ENCODE data around the gene TANGO6.

The TANGO6 gene

DNA sequence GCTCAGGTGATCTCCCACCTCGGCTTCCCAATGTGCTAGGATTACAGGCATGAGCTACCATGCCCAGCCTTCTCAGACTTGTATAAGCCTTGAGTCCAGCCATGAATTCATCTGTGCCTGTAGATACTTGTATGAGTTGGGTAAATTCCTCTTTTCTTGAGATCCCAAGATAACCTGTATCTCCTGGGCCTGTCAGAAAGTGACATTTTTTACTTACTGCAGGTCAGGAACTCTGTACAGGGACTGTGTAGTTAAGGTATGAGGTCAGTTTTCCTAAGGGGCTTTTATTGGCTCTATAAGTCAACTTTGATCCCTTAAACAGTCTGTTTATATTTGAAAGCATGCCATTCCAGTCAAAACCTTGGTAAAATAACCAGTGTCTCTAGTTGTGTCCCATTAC lies 155.8 kb downstream of the TANGO6 start:
- Histone ChIP-seq H3K4me3 (ENCODE audit: control insufficient read depth in 1 of 7, extremely low read depth in 1 of 7, insufficient read depth in 4 of 7, low read depth in 2 of 7, low read length in 6 of 7) (no peak overlapping the region), H3K9me3 (ENCODE audit: control extremely low read depth in 1 of 5, control insufficient read depth in 4 of 5, insufficient read depth in 2 of 5, low read depth in 1 of 5, low read length in 4 of 5) (peaks cover 0 to 11% (median 2%) of the 10 kb centered on the region in 5 experiments), H3K27me3 (replicated peaks in 2 of 5; ENCODE audit: control insufficient read depth in 4 of 5, insufficient read depth in 5 of 5, low read length in 4 of 5) (no peaks in the 10 kb centered on the region), H3K36me3 (ENCODE audit: control insufficient read depth in 4 of 4, insufficient read depth in 4 of 4, low read length in 3 of 4) (no peaks in the 10 kb centered on the region), H3K4me1 (ENCODE audit: control extremely low read depth in 1 of 4, control insufficient read depth in 4 of 4, insufficient read depth in 4 of 4, low read length in 3 of 4) (no peaks in the 10 kb centered on the region), H3K27ac (ENCODE audit: insufficient read depth in 1 of 2, low read depth in 1 of 2, low read length in 2 of 2, poor library complexity in 1 of 2, severe bottlenecking in 2 of 2) (no peak overlapping the region)
- no peak for DNase-seq
- POLR2A ChIA-PET, result no interaction called here
- CTCF ChIA-PET, result no interaction called here
- 100% methylated on average over 1 of the region's 1 CpG for WGBS (ENCODE audit: insufficient coverage)

GRCh38 chr16:69003500-69003899 lies 160.2 kb downstream of the TANGO6 start:
- Histone ChIP-seq H3K36me3 (ENCODE audit: control insufficient read depth in 4 of 4, insufficient read depth in 4 of 4, low read length in 3 of 4) (no peaks in the 10 kb centered on the region), H3K4me3 (ENCODE audit: control insufficient read depth in 1 of 7, extremely low read depth in 1 of 7, insufficient read depth in 4 of 7, low read depth in 2 of 7, low read length in 6 of 7) (no peak overlapping the region), H3K27ac (ENCODE audit: insufficient read depth in 1 of 2, low read depth in 1 of 2, low read length in 2 of 2, poor library complexity in 1 of 2, severe bottlenecking in 2 of 2) (no peak overlapping the region), H3K4me1 (ENCODE audit: control extremely low read depth in 1 of 4, control insufficient read depth in 4 of 4, insufficient read depth in 4 of 4, low read length in 3 of 4) (no peaks in the 10 kb centered on the region), H3K27me3 (replicated peaks in 2 of 5; ENCODE audit: control insufficient read depth in 4 of 5, insufficient read depth in 5 of 5, low read length in 4 of 5) (no peaks in the 10 kb centered on the region), H3K9me3 (ENCODE audit: control extremely low read depth in 1 of 5, control insufficient read depth in 4 of 5, insufficient read depth in 2 of 5, low read depth in 1 of 5, low read length in 4 of 5) (peaks cover 0 to 11% (median 2%) of the 10 kb centered on the region in 5 experiments)
- POLR2A ChIA-PET, result interaction anchor here (1.0 kb wide), 1 partner anchor 29 kb away, joined by 8 read pairs; no protein-coding TSS in a partner anchor
- no CpG with 5 or more reads among the region's 1 CpG for WGBS (ENCODE audit: insufficient coverage)
- peak in 2 of 3 donors; percentile 3 to 9 for DNase-seq
- CTCF ChIA-PET, result no interaction called here

- Histone ChIP-seq H3K36me3 (ENCODE audit: control insufficient read depth in 4 of 4, insufficient read depth in 4 of 4, low read length in 3 of 4) (no peaks in the 10 kb centered on the region), H3K4me1 (ENCODE audit: control extremely low read depth in 1 of 4, control insufficient read depth in 4 of 4, insufficient read depth in 4 of 4, low read length in 3 of 4) (no peaks in the 10 kb centered on the region), H3K27me3 (replicated peaks in 2 of 5; ENCODE audit: control insufficient read depth in 4 of 5, insufficient read depth in 5 of 5, low read length in 4 of 5) (no peaks in the 10 kb centered on the region), H3K4me3 (ENCODE audit: control insufficient read depth in 1 of 7, extremely low read depth in 1 of 7, insufficient read depth in 4 of 7, low read depth in 2 of 7, low read length in 6 of 7) (no peak overlapping the region), H3K9me3 (ENCODE audit: control extremely low read depth in 1 of 5, control insufficient read depth in 4 of 5, insufficient read depth in 2 of 5, low read depth in 1 of 5, low read length in 4 of 5) (peaks cover 0 to 11% (median 2%) of the 10 kb centered on the region in 5 experiments), H3K27ac (ENCODE audit: insufficient read depth in 1 of 2, low read depth in 1 of 2, low read length in 2 of 2, poor library complexity in 1 of 2, severe bottlenecking in 2 of 2) (no peak overlapping the region)
- POLR2A ChIA-PET, result no interaction called here
- 93% methylated on average over 3 of the region's 5 CpGs for WGBS (ENCODE audit: insufficient coverage)
- DNase-seq, result no peak
- CTCF ChIA-PET, result no interaction called here
Measured at GRCh38 chr16:69005641-69006355, 162.5 kb downstream of the TANGO6 start.

DNA sequence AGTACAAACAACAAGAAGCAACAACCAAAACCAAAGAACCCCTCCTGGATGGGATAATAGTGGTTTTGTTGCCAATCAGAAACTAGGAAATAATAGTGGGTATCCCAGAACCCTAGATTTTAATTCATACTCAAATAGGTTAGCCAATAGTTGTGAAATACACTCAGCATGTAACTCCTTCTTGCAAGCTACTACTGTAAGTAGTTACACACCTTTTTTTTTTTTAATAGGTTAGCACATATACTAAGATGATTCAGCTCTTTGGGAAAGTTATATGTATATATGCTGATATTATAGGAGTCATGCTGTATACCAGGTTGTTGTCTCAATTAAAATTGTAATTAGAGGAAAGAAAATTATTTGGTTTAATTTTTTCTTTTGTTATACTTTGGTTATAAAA lies 169.6 kb downstream of the TANGO6 start:
- POLR2A ChIA-PET, result interaction anchor here (0.5 kb wide), 1 partner anchor 26 kb away, joined by 3 read pairs; no protein-coding TSS in a partner anchor

GRCh38 chr16:69013991-69014390 lies 170.7 kb downstream of the TANGO6 start:
- Histone ChIP-seq H3K4me3 (ENCODE audit: control insufficient read depth in 1 of 7, extremely low read depth in 1 of 7, insufficient read depth in 4 of 7, low read depth in 2 of 7, low read length in 6 of 7) (no peak overlapping the region), H3K27ac (ENCODE audit: insufficient read depth in 1 of 2, low read depth in 1 of 2, low read length in 2 of 2, poor library complexity in 1 of 2, severe bottlenecking in 2 of 2) (no peak overlapping the region), H3K4me1 (ENCODE audit: control extremely low read depth in 1 of 4, control insufficient read depth in 4 of 4, insufficient read depth in 4 of 4, low read length in 3 of 4) (no peaks in the 10 kb centered on the region), H3K9me3 (ENCODE audit: control extremely low read depth in 1 of 5, control insufficient read depth in 4 of 5, insufficient read depth in 2 of 5, low read depth in 1 of 5, low read length in 4 of 5) (no peaks in the 10 kb centered on the region), H3K27me3 (replicated peaks in 2 of 5; ENCODE audit: control insufficient read depth in 4 of 5, insufficient read depth in 5 of 5, low read length in 4 of 5) (no peaks in the 10 kb centered on the region), H3K36me3 (ENCODE audit: control insufficient read depth in 4 of 4, insufficient read depth in 4 of 4, low read length in 3 of 4) (no peaks in the 10 kb centered on the region)
- DNase-seq, result no peak
- ChIA-PET CTCF (no interaction called here), POLR2A (no interaction called here)

More for the DNA sequence above, 169.6 kb downstream of the TANGO6 start:
- no peaks in the 10 kb centered on the region for H3K27me3 ChIP-seq (replicated peaks in 2 of 5; ENCODE audit: control insufficient read depth in 4 of 5, insufficient read depth in 5 of 5, low read length in 4 of 5)
- H3K9me3 ChIP-seq (ENCODE audit: control extremely low read depth in 1 of 5, control insufficient read depth in 4 of 5, insufficient read depth in 2 of 5, low read depth in 1 of 5, low read length in 4 of 5), result no peaks in the 10 kb centered on the region
- DNase-seq, result no peak
- no peaks in the 10 kb centered on the region for H3K36me3 ChIP-seq (ENCODE audit: control insufficient read depth in 4 of 4, insufficient read depth in 4 of 4, low read length in 3 of 4)
- H3K27ac ChIP-seq (ENCODE audit: insufficient read depth in 1 of 2, low read depth in 1 of 2, low read length in 2 of 2, poor library complexity in 1 of 2, severe bottlenecking in 2 of 2), result no peak overlapping the region
- no peak overlapping the region for H3K4me3 ChIP-seq (ENCODE audit: control insufficient read depth in 1 of 7, extremely low read depth in 1 of 7, insufficient read depth in 4 of 7, low read depth in 2 of 7, low read length in 6 of 7)
- CTCF ChIA-PET, result no interaction called here
- no peaks in the 10 kb centered on the region for H3K4me1 ChIP-seq (ENCODE audit: control extremely low read depth in 1 of 4, control insufficient read depth in 4 of 4, insufficient read depth in 4 of 4, low read length in 3 of 4)

GRCh38 chr16:69014811-69015210 lies 171.5 kb downstream of the TANGO6 start:
- DNase-seq, result no peak
- H3K27ac ChIP-seq (ENCODE audit: insufficient read depth in 1 of 2, low read depth in 1 of 2, low read length in 2 of 2, poor library complexity in 1 of 2, severe bottlenecking in 2 of 2), result no peak overlapping the region
- H3K27me3 ChIP-seq (replicated peaks in 2 of 5; ENCODE audit: control insufficient read depth in 4 of 5, insufficient read depth in 5 of 5, low read length in 4 of 5), result no peaks in the 10 kb centered on the region
- H3K4me3 ChIP-seq (ENCODE audit: control insufficient read depth in 1 of 7, extremely low read depth in 1 of 7, insufficient read depth in 4 of 7, low read depth in 2 of 7, low read length in 6 of 7), result no peak overlapping the region
- H3K4me1 ChIP-seq (ENCODE audit: control extremely low read depth in 1 of 4, control insufficient read depth in 4 of 4, insufficient read depth in 4 of 4, low read length in 3 of 4), result no peaks in the 10 kb centered on the region
- CTCF ChIA-PET, result no interaction called here
- H3K36me3 ChIP-seq (ENCODE audit: control insufficient read depth in 4 of 4, insufficient read depth in 4 of 4, low read length in 3 of 4), result no peaks in the 10 kb centered on the region
- POLR2A ChIA-PET, result no interaction called here
- no peaks in the 10 kb centered on the region for H3K9me3 ChIP-seq (ENCODE audit: control extremely low read depth in 1 of 5, control insufficient read depth in 4 of 5, insufficient read depth in 2 of 5, low read depth in 1 of 5, low read length in 4 of 5)

DNA sequence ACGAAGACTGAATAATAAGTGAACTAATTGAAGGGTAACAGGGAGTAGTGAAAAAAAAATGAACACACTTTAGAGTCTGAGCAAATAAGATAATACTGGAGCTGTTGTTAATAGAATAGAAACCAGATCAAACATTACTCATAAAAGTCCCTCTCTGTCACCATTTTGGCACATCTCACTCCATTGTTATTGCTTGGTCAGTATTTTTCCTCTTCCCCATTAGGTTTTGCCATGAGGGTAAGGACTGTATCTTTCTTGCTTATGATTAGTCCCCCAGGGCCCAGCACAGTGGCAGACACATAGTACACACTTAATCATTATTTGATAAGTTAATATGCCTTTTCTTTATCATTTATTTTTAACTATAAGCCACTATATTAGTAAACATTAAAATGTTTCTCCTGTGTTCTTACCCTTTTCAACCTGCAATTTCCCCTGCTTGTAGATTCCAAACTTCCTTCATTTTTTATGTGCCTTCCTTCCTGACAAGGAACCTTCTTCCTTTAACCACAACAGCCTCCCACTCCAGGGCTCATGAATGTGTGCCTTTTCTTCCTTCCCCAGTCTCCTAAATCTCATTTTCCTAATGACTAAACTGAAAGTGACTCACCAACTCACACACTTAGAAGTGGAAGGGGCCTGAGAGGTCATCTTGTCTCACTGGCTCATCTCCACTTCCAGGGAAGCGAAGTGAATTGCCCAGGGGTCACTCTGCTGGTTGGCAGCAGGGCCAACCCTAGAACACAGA lies 173.9 kb downstream of the TANGO6 start:
- H3K36me3 ChIP-seq (ENCODE audit: control insufficient read depth in 4 of 4, insufficient read depth in 4 of 4, low read length in 3 of 4), result no peaks in the 10 kb centered on the region
- 100% methylated on average over 1 of the region's 2 CpGs for WGBS (ENCODE audit: insufficient coverage)
- H3K4me3 ChIP-seq (ENCODE audit: control insufficient read depth in 1 of 7, extremely low read depth in 1 of 7, insufficient read depth in 4 of 7, low read depth in 2 of 7, low read length in 6 of 7), result no peak overlapping the region
- POLR2A ChIA-PET, result no interaction called here
- H3K4me1 ChIP-seq (ENCODE audit: control extremely low read depth in 1 of 4, control insufficient read depth in 4 of 4, insufficient read depth in 4 of 4, low read length in 3 of 4), result no peaks in the 10 kb centered on the region
- no peak overlapping the region for H3K27ac ChIP-seq (ENCODE audit: insufficient read depth in 1 of 2, low read depth in 1 of 2, low read length in 2 of 2, poor library complexity in 1 of 2, severe bottlenecking in 2 of 2)
- no peaks in the 10 kb centered on the region for H3K27me3 ChIP-seq (replicated peaks in 2 of 5; ENCODE audit: control insufficient read depth in 4 of 5, insufficient read depth in 5 of 5, low read length in 4 of 5)
- CTCF ChIA-PET, result no interaction called here
- DNase-seq, result no peak
- H3K9me3 ChIP-seq (ENCODE audit: control extremely low read depth in 1 of 5, control insufficient read depth in 4 of 5, insufficient read depth in 2 of 5, low read depth in 1 of 5, low read length in 4 of 5), result no peaks in the 10 kb centered on the region
